GM12872 (cell line): ENCODE measurements around the gene ZNF212.

Source experiments
- CTCF ChIP-seq: IDR thresholded peaks from 3 replicates; pipeline ENCODE4 v1.5.1; 2011; ENCODE audit warnings: low read depth, mild to moderate bottlenecking, low read length, moderate library complexity; ENCODE audit not compliant: insufficient read depth

The ZNF212 gene

GRCh38 chr7:149223761-149224160 is 15.7 kb upstream of the ZNF212 start:
- TF ChIP-seq CTCF, result no peak

GRCh38 chr7:149224352-149224751 is 15.1 kb upstream of the ZNF212 start:
- TF ChIP-seq CTCF, result no peak

- no peak for TF ChIP-seq CTCF
Measured at GRCh38 chr7:149225106-149225505, 14.3 kb upstream of the ZNF212 start.

GRCh38 chr7:149225656-149226055 is 13.8 kb upstream of the ZNF212 start:
- no peak for TF ChIP-seq CTCF

- no peak for TF ChIP-seq CTCF
Measured at GRCh38 chr7:149226840-149227494, 12.5 kb upstream of the ZNF212 start.

- TF ChIP-seq CTCF, result no peak
Measured at GRCh38 chr7:149228831-149229471, 10.5 kb upstream of the ZNF212 start.

- no peak for TF ChIP-seq CTCF
Measured at GRCh38 chr7:149229526-149229925, 9.9 kb upstream of the ZNF212 start.

GRCh38 chr7:149232362-149232761 is 7.1 kb upstream of the ZNF212 start:
- TF ChIP-seq CTCF, result no peak
